ENCODE results near the gene MBD3L4.

DNA sequence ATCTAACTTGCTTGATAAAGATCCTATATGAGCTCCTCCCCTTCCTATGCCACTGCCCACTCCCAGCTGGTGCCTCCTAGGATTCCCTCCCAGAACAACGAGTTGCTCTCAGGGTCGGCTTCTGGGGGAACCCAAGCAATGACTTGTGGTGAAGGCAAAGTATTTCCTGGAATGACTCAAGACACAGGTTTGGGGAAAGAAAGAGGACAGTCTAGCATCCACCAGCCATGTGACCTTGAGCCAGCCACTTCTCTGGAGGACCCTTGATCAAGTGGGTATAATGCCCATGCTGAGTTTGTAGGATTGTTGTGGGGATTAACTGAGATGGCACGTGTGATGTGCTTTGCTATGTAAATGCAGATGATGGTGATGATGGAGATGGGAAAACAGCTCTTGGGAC lies 51.7 kb downstream of the MBD3L4 start:
- TF ChIP-seq, protein P1, sequence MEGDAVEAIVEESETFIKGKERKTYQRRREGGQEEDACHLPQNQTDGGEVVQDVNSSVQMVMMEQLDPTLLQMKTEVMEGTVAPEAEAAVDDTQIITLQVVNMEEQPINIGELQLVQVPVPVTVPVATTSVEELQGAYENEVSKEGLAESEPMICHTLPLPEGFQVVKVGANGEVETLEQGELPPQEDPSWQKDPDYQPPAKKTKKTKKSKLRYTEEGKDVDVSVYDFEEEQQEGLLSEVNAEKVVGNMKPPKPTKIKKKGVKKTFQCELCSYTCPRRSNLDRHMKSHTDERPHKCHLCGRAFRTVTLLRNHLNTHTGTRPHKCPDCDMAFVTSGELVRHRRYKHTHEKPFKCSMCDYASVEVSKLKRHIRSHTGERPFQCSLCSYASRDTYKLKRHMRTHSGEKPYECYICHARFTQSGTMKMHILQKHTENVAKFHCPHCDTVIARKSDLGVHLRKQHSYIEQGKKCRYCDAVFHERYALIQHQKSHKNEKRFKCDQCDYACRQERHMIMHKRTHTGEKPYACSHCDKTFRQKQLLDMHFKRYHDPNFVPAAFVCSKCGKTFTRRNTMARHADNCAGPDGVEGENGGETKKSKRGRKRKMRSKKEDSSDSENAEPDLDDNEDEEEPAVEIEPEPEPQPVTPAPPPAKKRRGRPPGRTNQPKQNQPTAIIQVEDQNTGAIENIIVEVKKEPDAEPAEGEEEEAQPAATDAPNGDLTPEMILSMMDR (IDR thresholded peaks at IDR 0.05) = no peak
- no peak for TF ChIP-seq POLR2AphosphoS5 (IDR thresholded peaks at IDR 0.05)
- TF ChIP-seq EP300 (IDR thresholded peaks at IDR 0.05) = no peak
- no peak for TF ChIP-seq POLR2A (IDR thresholded peaks at IDR 0.05)
